Esophagus squamous epithelium (tissue), 5 donors: Measurements from ENCODE around the gene PRUNE2. TPM values are rescaled to one million over a fixed set of nuclear protein-coding genes. Genes with fewer than 3 reads are reported as not detected.
A peak's percentile ranks its signal among the peaks of the same experiment; 100 is the strongest.

Source experiments
- DNase-seq: peaks from one replicate; lab custom pipeline; 2025; lab: John Stamatoyannopoulos, UW
- H3K27ac ChIP-seq, 4 donors: fragments of 200-600 bp; sonication (generic); one replicate each; pipeline ENCODE4 v1.5.1; 2016 to 2019; ENCODE audit warnings: mild to moderate bottlenecking in 1 of 4
- H3K27me3 ChIP-seq, 4 donors: fragments of 200-600 bp; sonication (generic); 1 replicate in 3 of 4; 2 replicates in 1 of 4; pipeline versions ENCODE4 v1.5.1 to v1.6.0; 2017 to 2021; ENCODE audit warnings: antibody characterized with exemption in 1 of 4
- H3K36me3 ChIP-seq, 3 donors: fragments of 200-600 bp; sonication (generic); one replicate each; pipeline ENCODE4 v1.5.1; 2016 to 2019
- H3K4me1 ChIP-seq, 3 donors: fragments of 200-600 bp; sonication (generic); one replicate each; pipeline ENCODE4 v1.5.1; 2017 to 2019
- H3K4me3 ChIP-seq, 4 donors: fragments of 200-600 bp; sonication (generic); 1 replicate in 3 of 4; 2 replicates in 1 of 4; pipeline ENCODE4 v1.5.1; 2016 to 2019; ENCODE audit warnings: mild to moderate bottlenecking in 2 of 4, moderate library complexity in 1 of 4
- H3K9me3 ChIP-seq, 3 donors: fragments of 200-600 bp; sonication (generic); one replicate each; pipeline ENCODE4 v1.5.1; 2016 to 2019
- POLR2A ChIP-seq, 4 donors: fragments of 450-650 bp; IDR thresholded peaks; one replicate each; pipeline ENCODE4 v1.6.1; 2017; ENCODE audit warnings: antibody characterized with exemption in 4 of 4, mild to moderate bottlenecking in 4 of 4, moderate library complexity in 3 of 4
- WGBS, 2 donors: methylation state at CpG; one replicate each; pipeline ENCODE4 v1.1.5; 2018; 5-methylcytosine and 5-hydroxymethylcytosine counted together
- intact Hi-C: fragments of 100-400 bp; cut with DNase I; formaldehyde crosslinking; loops from one replicate; pipeline ENCODE4 v1.15.0; 2022
- total RNA-seq, 4 donors: library from RNA; depleted of rRNA; stranded (reverse); fragments of >200 nt; gene quantifications; one replicate each; pipeline ENCODE4 v1.1.0, GENCODE V29; 2016
- TF ChIP-seq, protein P1 (sequence below), 6 experiments: fragments of 450-650 bp in 4 of 6; fragments of 200-600 bp in 2 of 6; sonication (generic) in 2 of 6; IDR thresholded peaks; one replicate each; pipeline ENCODE4 v1.5.1; 2016 to 2019; ENCODE audit warnings: antibody characterized with exemption in 6 of 6, mild to moderate bottlenecking in 4 of 6, moderate library complexity in 4 of 6
- donor health status: DM: yes; HTN: yes; CAD: no.

The PRUNE2 gene
- total RNA-seq, 4 donors from 2014 or later: 9.9 to 126 (median 26.7) TPM

DNA sequence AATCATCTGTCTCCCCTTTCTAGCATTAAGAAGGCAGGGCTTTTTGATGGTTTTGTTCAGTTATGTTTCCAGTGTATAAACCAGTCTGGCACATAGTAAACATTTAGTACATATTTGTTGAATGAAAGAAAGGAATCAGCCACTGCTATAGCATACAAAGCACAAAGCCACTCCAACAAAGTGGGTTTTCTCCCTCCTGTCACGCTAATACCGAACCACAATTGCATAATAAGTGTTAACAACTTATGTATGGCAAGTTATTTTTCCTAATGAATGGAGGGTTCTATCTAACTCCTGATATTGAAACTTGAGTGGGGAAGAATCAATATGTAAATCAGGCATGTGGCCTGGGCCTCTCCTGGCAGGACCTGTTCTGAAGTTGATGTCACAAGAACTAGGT, 53.9 kb downstream of the PRUNE2 start:
- no peak for TF ChIP-seq POLR2A (IDR thresholded peaks at IDR 0.05)
- TF ChIP-seq, protein P1, sequence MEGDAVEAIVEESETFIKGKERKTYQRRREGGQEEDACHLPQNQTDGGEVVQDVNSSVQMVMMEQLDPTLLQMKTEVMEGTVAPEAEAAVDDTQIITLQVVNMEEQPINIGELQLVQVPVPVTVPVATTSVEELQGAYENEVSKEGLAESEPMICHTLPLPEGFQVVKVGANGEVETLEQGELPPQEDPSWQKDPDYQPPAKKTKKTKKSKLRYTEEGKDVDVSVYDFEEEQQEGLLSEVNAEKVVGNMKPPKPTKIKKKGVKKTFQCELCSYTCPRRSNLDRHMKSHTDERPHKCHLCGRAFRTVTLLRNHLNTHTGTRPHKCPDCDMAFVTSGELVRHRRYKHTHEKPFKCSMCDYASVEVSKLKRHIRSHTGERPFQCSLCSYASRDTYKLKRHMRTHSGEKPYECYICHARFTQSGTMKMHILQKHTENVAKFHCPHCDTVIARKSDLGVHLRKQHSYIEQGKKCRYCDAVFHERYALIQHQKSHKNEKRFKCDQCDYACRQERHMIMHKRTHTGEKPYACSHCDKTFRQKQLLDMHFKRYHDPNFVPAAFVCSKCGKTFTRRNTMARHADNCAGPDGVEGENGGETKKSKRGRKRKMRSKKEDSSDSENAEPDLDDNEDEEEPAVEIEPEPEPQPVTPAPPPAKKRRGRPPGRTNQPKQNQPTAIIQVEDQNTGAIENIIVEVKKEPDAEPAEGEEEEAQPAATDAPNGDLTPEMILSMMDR (IDR thresholded peaks at IDR 0.05): no peak
- 55 to 67% methylated on average over 2 of the region's 2 CpGs for whole genome bisulfite sequencing, 2 donors
- no peak for DNase-seq
- H3K27me3 ChIP-seq: no peaks in the 10 kb centered on the region
- H3K4me1 ChIP-seq: no peaks in the 10 kb centered on the region
- H3K36me3 ChIP-seq: no peaks in the 10 kb centered on the region
- H3K9me3 ChIP-seq: no peaks in the 10 kb centered on the region
- no peak overlapping the region for H3K4me3 ChIP-seq
- no peak overlapping the region for H3K27ac ChIP-seq
- intact Hi-C loops: no loop called here

DNA sequence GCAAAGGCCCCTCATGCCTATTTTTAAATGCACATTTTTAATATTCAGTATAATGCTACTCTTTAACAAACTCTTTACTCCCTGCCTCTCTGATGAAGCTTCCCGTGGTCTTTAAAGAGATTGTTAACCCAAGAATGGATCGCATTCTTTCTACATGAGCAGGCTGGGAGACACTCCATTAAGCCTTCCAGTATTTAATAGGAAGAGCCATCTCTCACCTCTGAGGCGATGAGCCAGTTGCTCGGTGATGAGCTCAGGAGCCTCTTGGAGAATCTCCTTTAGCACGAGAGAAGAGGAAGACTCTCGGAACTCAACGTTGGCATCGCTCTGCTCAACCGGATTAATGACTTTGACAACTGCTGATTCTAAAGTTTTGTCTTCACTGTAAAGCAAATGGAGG, 59.6 kb downstream of the PRUNE2 start:
- Histone ChIP-seq H3K36me3 (no peaks in the 10 kb centered on the region), H3K4me3 (no peak overlapping the region), H3K9me3 (no peaks in the 10 kb centered on the region), H3K27me3 (no peaks in the 10 kb centered on the region), H3K27ac (peak overlapping the region in 1 of 4 donors; percentile 33), H3K4me1 (no peaks in the 10 kb centered on the region)
- TF ChIP-seq, protein P1 (IDR thresholded peaks at IDR 0.05): no peak
- WGBS, 2 donors: 89 to 92% methylated on average over 9 of the region's 9 CpGs
- DNase-seq: no peak
- intact Hi-C loops: no loop called here

DNA sequence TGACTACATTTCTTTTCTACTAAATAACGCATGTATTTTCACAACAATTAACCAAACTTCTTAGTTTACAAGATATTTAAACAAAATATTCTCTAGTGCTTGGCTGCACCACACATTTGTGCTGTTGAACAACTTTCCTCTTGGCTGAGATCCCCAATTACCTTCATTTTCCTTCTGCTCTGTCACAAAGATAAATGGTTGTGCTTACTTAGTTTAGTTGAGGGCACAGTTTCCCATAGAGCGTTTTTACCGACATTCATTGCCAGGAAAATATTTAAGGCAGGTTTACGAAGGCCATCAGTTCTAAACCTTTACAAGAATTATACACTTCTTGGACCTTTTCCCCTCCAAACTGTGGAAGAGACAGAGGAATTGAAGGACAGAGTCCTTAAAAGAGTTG, 60.7 kb downstream of the PRUNE2 start:
- Histone ChIP-seq H3K27me3 (no peaks in the 10 kb centered on the region), H3K4me1 (no peaks in the 10 kb centered on the region), H3K36me3 (no peaks in the 10 kb centered on the region), H3K9me3 (no peaks in the 10 kb centered on the region), H3K27ac (peak overlapping the region in 3 of 4 donors; percentile 5 to 33 (median 28)), H3K4me3 (no peak overlapping the region)
- DNase-seq: no peak
- no peak for TF ChIP-seq POLR2A (IDR thresholded peaks at IDR 0.05)
- TF ChIP-seq, protein P1 (IDR thresholded peaks at IDR 0.05): no peak
- intact Hi-C loops: no loop called here
- 55 to 56% methylated on average over 4 of the region's 4 CpGs for WGBS, 2 donors

DNA sequence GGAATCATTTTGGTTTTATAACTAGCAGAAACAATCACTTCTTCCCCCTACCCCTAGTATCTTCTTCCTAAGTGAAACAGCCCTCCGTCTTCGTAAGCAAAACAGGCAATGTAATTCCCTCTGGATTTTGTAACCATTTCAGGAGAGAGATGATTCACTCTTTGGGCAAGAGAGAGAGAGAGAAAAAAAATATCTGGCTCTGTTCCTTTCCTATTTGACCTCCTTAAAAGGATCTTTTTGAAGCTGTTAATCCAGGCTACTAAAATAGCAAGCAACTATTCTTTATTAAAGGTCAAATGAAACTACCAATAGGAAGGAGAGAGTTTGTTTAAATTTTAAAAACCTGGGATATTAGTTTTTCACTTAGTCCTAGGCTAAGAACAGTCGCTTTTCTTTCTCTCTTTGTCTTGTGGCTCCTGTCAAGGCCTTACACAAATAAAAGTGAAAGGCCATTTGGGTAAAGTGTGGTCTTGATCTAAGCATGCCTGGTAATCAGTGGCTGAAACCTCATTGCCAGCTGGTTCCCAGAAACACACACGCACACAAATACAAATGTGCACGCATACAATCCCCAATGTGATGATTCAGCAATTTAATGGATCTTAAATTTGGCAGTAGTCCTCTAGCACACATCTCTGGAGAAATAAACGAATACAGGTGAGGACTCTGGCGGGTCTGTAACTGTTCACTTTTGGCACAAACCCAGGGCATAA, 70.2 kb downstream of the PRUNE2 start:
- Histone ChIP-seq H3K4me3 (peak overlapping the region in 1 of 4 donors; percentile 32), H3K4me1 (peaks cover 0 to 17% (median 8%) of the 10 kb centered on the region in 3 donors), H3K27me3 (no peaks in the 10 kb centered on the region), H3K9me3 (no peaks in the 10 kb centered on the region), H3K36me3 (no peaks in the 10 kb centered on the region), H3K27ac (peak overlapping the region; percentile 7 to 82 (median 73))
- TF ChIP-seq POLR2A (IDR thresholded peaks at IDR 0.05): no peak
- TF ChIP-seq, protein P1 (IDR thresholded peaks at IDR 0.05): no peak
- no peak for DNase-seq
- intact Hi-C loops: no loop called here
- 22 to 23% methylated on average over 7 of the region's 7 CpGs for WGBS, 2 donors

DNA sequence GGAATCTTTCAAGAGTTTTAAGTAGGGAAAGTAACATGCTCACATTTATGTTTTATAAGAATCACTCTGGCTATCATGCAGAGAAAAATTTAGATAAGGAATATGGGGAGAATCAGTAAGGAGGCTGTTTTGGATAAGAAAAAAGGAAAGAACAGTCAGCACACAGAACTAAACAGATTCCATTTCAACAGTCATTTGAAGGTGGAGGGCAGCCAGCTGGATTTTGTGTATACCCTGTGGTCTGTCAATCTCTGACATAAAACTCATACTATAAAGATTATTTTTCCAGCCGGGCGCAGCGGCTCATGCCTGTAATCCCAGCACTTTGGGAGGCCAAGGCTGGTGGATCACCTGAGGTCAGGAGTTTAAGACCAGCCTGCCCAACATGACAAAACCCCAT, 77.5 kb downstream of the PRUNE2 start:
- TF ChIP-seq, protein P1 (IDR thresholded peaks at IDR 0.05): no peak
- no peak for TF ChIP-seq POLR2A (IDR thresholded peaks at IDR 0.05)

More for the DNA sequence above, 77.5 kb downstream of the PRUNE2 start:
- H3K27ac ChIP-seq: peak overlapping the region in 3 of 4 donors; percentile 26 to 61 (median 43)
- no peaks in the 10 kb centered on the region for H3K27me3 ChIP-seq
- WGBS, 2 donors: 42 to 85% methylated on average over 3 of the region's 3 CpGs
- no peaks in the 10 kb centered on the region for H3K4me1 ChIP-seq
- no peak for DNase-seq
- no peak overlapping the region for H3K4me3 ChIP-seq
- H3K9me3 ChIP-seq: no peaks in the 10 kb centered on the region
- H3K36me3 ChIP-seq: no peaks in the 10 kb centered on the region
- intact Hi-C loops: no loop called here
